HEK293T (cell line): Measurements from ENCODE around the gene LRRTM3.

ENCODE experiments used
- CTCF ChIA-PET: fragments of 350-600 bp; formaldehyde crosslinking; extraction: SDS; loops from one replicate; lab custom pipeline; 2021; ENCODE audit warnings: antibody characterized with exemption, inconsistent platforms; lab: Yijun Ruan, JAX
- POLR2A ChIA-PET: fragments of 350-600 bp; formaldehyde crosslinking; extraction: SDS; loops from one replicate; lab custom pipeline; 2020; ENCODE audit warnings: antibody characterized with exemption, inconsistent platforms; lab: Yijun Ruan, JAX
- DNase-seq: peaks from one replicate; pipeline ENCODE4 v3.0.0; 2012; ENCODE audit warnings: mixed read lengths; ENCODE audit errors: extremely low spot score
- ARNT ChIP-seq: fragments of 450-650 bp; IDR thresholded peaks from 2 replicates; pipeline ENCODE4 v1.6.1; 2017; ENCODE audit warnings: mild to moderate bottlenecking
- BHLHE40 ChIP-seq: fragments of 450-650 bp; IDR thresholded peaks from 2 replicates; pipeline ENCODE4 v1.6.1; 2016; ENCODE audit warnings: mild to moderate bottlenecking, moderate library complexity, borderline replicate concordance
- CTBP1 ChIP-seq: fragments of 450-650 bp; IDR thresholded peaks from 2 replicates; pipeline ENCODE4 v1.6.1; 2016; ENCODE audit warnings: borderline replicate concordance
- ELF4 ChIP-seq: fragments of 450-650 bp; IDR thresholded peaks from 2 replicates; pipeline ENCODE4 v1.6.1; 2017; ENCODE audit warnings: antibody characterized with exemption
- FOXA1 ChIP-seq: fragments of 450-650 bp; IDR thresholded peaks from 2 replicates; pipeline ENCODE4 v1.6.1; 2016; ENCODE audit warnings: mild to moderate bottlenecking
- FOXK2 ChIP-seq: fragments of 450-650 bp; IDR thresholded peaks from 2 replicates; pipeline ENCODE4 v1.6.1; 2016; ENCODE audit warnings: mild to moderate bottlenecking
- FOXM1 ChIP-seq: fragments of 450-650 bp; IDR thresholded peaks from 2 replicates; pipeline ENCODE4 v1.6.1; 2017; ENCODE audit warnings: mild to moderate bottlenecking, borderline replicate concordance
- HDGF ChIP-seq: fragments of 450-650 bp; IDR thresholded peaks from 2 replicates; pipeline ENCODE4 v1.6.1; 2017; ENCODE audit warnings: antibody characterized with exemption, borderline replicate concordance
- L3MBTL2 ChIP-seq: fragments of 450-650 bp; conservative IDR thresholded peaks from 2 replicates; pipeline ENCODE4 v1.6.1; 2016; ENCODE audit warnings: mild to moderate bottlenecking
- LEF1 ChIP-seq: fragments of 450-650 bp; IDR thresholded peaks from 2 replicates; pipeline ENCODE4 v1.6.1; 2017; ENCODE audit warnings: mild to moderate bottlenecking, borderline replicate concordance
- NFRKB ChIP-seq: fragments of 450-650 bp; IDR thresholded peaks from 2 replicates; pipeline ENCODE4 v1.6.1; 2016; ENCODE audit warnings: mild to moderate bottlenecking, moderate library complexity
- SP1 ChIP-seq: fragments of 450-650 bp; IDR thresholded peaks from 2 replicates; pipeline ENCODE4 v1.6.1; 2017
- SUZ12 ChIP-seq: fragments of 450-650 bp; IDR thresholded peaks from 2 replicates; pipeline ENCODE4 v1.6.1; 2016; ENCODE audit warnings: mild to moderate bottlenecking
- TARDBP ChIP-seq: fragments of 450-650 bp; IDR thresholded peaks from 2 replicates; pipeline ENCODE4 v1.6.1; 2016
- ZNF384 ChIP-seq: fragments of 450-650 bp; IDR thresholded peaks from 2 replicates; pipeline ENCODE4 v1.6.1; 2016
- TF ChIP-seq, protein P1 (sequence below): fragments of 450-650 bp; IDR thresholded peaks from 2 replicates; pipeline ENCODE4 v1.6.1; 2016

The LRRTM3 gene

DNA sequence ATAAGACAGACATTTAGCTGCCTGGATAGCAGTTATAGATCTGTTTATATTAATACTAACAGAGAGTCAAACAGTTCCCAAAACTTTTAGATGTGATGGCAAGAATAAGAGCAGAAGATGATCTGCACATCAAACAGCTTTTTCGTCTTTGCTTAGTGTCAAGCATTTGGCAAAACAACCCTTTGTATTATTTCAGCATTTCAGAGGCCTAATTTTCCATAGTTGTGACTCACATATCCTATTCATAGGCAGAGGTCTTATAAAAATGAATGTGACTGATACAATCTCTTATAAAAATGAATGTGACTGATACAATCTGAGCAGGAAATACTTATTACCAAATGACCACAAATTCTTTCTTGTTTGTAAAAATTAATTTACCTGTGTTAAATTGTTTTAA lies 71.2 kb downstream of the LRRTM3 start:
- TF ChIP-seq HDGF (no peak), SP1 (no peak), SUZ12 (no peak), LEF1 (no peak), L3MBTL2 (no peak)
- TF ChIP-seq, protein P1, sequence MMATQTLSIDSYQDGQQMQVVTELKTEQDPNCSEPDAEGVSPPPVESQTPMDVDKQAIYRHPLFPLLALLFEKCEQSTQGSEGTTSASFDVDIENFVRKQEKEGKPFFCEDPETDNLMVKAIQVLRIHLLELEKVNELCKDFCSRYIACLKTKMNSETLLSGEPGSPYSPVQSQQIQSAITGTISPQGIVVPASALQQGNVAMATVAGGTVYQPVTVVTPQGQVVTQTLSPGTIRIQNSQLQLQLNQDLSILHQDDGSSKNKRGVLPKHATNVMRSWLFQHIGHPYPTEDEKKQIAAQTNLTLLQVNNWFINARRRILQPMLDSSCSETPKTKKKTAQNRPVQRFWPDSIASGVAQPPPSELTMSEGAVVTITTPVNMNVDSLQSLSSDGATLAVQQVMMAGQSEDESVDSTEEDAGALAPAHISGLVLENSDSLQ: no peak
- POLR2A ChIA-PET: no interaction called here
- CTCF ChIA-PET: no interaction called here

DNA sequence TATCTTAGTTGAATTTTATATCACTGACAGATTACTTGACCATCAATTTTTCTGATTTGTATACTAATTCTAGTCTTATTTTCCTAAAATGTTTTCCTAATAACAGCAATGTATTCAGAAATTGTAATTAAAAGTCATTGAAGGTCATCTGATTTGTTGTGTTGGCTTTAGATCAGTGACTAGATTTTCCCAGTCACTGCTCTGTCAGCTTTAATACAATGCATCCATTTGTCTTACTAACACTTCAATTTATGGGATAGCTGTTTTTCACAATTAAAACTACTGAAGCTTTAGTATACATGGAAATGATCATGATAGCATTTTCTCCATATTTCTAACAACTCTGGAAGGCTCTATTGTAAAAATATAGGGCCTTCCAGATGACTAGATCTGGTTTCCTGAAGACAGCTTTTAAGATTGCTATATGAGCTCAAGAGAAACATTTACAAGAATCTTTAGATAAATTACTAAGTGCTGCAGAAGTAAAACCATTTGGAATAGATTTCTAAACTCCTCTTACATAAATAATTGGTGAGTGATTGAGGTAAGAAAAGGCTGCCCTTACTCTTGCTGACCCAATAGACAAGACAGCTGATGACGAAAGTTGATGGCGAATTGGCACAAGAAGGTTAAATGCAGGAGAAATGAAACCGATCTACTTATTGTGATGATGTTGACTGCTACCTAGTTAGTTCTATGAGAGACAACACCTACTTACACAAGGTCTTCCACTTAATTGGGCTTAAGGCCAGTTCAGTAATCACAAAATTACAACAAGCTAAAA lies 74.1 kb downstream of the LRRTM3 start:
- ChIA-PET POLR2A (no interaction called here), CTCF (no interaction called here)
- DNase-seq: no peak
- TF ChIP-seq ZNF384: no peak
- TF ChIP-seq SP1: no peak
- TF ChIP-seq FOXM1: no peak
- TF ChIP-seq, protein P1: no peak

More for the DNA sequence above, 71.2 kb downstream of the LRRTM3 start:
- no peak for DNase-seq

DNA sequence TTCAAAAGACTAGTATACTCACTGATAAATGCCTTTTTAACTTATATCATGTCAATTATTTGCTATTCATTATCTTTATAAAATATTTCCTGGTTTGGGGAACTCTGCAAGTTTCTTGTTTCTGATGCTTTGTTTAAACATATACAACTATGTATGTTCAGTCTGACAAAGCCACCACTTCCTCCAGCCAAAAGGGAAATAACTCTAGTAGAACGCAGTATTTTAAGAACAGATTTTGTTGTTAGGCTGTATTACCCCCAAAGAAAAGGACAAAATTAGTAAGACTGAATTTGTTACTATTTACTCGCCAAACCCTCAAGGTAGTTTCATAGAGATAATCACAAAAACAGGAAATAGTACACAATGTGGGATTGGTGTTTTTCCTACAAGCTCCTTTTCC lies 78.9 kb downstream of the LRRTM3 start:
- DNase-seq: no peak
- CTCF ChIA-PET: no interaction called here
- POLR2A ChIA-PET: no interaction called here
- no peak for TF ChIP-seq ARNT
- no peak for TF ChIP-seq TARDBP

DNA sequence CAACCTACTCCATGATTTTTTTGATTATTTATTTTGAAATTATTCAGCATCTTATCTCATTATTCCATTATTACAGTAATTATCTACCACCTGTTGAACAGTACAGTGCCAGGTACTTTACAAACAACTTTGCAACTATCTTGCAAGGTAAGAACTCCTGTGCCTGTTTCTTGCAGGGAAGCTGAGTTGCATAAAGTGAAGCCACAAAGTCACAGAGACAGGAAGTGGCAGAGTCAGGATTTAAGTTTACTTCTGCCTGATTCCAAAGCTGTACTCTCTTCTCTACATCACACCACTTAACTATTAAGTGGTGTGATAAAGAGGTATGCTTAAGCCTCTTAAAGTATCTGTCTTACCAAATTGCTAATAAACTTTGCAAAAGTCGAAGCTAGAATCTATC lies 80.1 kb downstream of the LRRTM3 start:
- no peak for DNase-seq
- CTCF ChIA-PET: no interaction called here
- POLR2A ChIA-PET: no interaction called here
- TF ChIP-seq FOXM1: no peak
- TF ChIP-seq L3MBTL2: no peak
- no peak for TF ChIP-seq LEF1
- no peak for TF ChIP-seq TARDBP
- no peak for TF ChIP-seq SP1
- TF ChIP-seq CTBP1: no peak
- no peak for TF ChIP-seq HDGF
- no peak for TF ChIP-seq SUZ12
- TF ChIP-seq FOXA1: no peak
- no peak for TF ChIP-seq ARNT
- TF ChIP-seq ELF4: no peak
- no peak for TF ChIP-seq ZNF384
- no peak for TF ChIP-seq FOXK2
- no peak for TF ChIP-seq NFRKB
- no peak for TF ChIP-seq BHLHE40
- TF ChIP-seq, protein P1: no peak

DNA sequence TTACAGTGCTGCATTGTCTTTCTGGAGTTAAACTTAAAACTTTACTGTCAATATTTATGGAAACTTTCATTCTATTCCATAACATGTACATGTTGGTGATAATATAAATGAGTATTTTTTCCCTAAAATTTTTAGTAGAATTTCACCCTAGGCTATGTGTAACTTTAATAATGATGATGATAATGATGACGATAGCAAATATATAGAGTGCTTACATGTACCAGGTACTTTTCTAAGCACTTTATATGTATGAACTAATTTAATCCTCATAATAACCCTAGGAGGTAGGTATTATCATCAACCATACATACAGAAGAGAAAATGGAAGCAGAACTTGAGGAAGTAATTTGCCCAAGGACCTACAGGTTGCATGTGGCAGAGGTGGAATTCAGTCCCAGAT lies 85.6 kb downstream of the LRRTM3 start:
- POLR2A ChIA-PET: no interaction called here
- DNase-seq: no peak
- TF ChIP-seq NFRKB (no peak), ARNT (no peak)
- CTCF ChIA-PET: interaction anchor here (0.6 kb wide), 1 partner anchor 246 kb away, joined by 3 read pairs; no protein-coding TSS in a partner anchor

DNA sequence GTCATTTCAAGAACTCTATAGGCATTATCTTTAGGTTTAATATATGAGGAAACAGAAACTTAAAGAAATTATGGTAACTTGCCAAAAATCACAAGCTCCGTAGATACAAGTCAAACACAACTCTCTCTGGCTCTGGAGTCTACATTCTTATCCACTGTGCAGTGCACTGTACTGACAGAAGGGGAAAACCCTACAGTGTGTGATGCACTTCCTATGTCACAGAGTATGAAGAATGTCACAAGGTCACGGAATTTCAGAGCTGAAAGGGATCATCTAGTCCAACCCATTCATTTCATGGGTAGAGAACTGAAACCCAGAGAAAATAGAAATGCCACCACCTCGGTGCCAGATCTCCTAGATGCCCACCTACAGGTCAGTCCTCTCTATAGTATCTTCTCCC lies 86.1 kb downstream of the LRRTM3 start:
- CTCF ChIA-PET: interaction anchor here (0.6 kb wide), 1 partner anchor 246 kb away, joined by 3 read pairs; no protein-coding TSS in a partner anchor
- POLR2A ChIA-PET: no interaction called here
- TF ChIP-seq BHLHE40 (no peak), HDGF (no peak)
- no peak for DNase-seq

DNA sequence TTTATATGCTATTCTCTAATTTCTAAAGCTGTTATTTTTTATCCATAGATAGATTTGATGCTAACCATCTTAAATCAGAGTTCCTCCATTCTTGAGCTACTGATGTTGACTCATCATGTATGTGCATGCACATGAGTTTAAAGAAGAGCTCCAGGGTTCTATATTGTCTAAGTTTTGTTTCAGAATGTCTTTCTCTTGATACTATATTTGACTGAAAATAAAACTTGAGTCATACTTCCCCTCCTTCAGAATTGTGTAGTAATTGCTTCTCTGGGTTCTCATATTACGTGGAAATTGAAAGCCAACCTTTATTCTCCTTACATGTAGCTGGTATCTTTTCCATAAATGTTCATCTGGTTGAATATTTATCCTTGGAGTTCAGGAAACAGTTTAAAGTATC lies 89.4 kb downstream of the LRRTM3 start:
- TF ChIP-seq ELF4 (no peak), ARNT (no peak)
- ChIA-PET CTCF (no interaction called here), POLR2A (no interaction called here)
- no peak for DNase-seq

DNA sequence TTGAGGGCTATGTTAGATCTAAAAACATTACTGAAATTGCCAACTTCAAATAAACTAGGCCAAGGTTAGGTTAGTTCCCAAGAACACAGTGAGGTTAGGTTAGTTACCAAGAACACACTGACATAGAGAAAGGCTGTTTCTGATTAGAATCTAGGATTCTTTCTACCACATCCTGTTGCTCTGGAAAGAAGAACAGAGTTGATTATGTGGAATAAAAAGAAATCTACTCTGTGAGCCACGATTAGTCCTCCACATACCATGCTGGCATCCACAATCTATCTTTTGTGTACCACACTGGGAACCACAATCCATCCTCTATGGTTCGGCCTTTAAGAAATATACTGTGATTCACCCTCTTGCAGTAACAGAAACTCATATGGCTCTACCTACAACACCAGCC lies 91.4 kb downstream of the LRRTM3 start:
- ChIA-PET CTCF (no interaction called here), POLR2A (no interaction called here)
- DNase-seq: no peak
- TF ChIP-seq SP1: no peak
- TF ChIP-seq SUZ12: no peak
- TF ChIP-seq CTBP1: no peak
- no peak for TF ChIP-seq FOXA1
- TF ChIP-seq BHLHE40: no peak
- TF ChIP-seq, protein P1: no peak
- TF ChIP-seq TARDBP: no peak
- no peak for TF ChIP-seq ARNT
- no peak for TF ChIP-seq FOXK2
- TF ChIP-seq NFRKB: no peak
- TF ChIP-seq L3MBTL2: no peak
- no peak for TF ChIP-seq HDGF
